GM12801 (cell line): ENCODE data around the gene KIF12.

Experiments used
- CTCF ChIP-seq: IDR thresholded peaks from one replicate; pipeline ENCODE4 v1.5.1; 2011; ENCODE audit warnings: control low read depth; ENCODE audit not compliant: insufficient read length; ENCODE audit errors: extremely low read depth

KIF12 gene

GRCh38 chr9:114107286-114108001, 8.4 kb upstream of the KIF12 start:
- no peak for TF ChIP-seq CTCF

GRCh38 chr9:114105236-114105635, 6.1 kb upstream of the KIF12 start:
- no peak for TF ChIP-seq CTCF

GRCh38 chr9:114102484-114102883, 3.4 kb upstream of the KIF12 start:
- no peak for TF ChIP-seq CTCF

DNA sequence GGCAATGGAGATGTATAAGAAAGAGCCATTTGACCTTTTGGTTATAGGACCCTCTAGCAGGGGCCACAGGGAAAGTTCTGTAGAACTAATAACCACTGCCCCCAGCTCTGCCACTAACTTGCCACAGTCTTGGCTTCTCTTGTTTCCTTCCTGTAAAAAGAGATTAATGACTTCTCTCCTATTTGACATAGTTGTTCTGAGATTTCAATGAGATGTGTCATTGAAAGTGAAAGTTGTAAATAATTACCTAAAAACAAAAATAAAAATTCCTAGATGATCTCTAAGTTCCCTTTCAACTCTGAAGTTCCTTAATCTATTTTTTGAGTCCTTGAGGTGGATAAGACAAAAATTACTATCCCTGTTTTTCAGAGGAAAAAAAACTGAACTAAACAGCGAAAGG, 1.4 kb upstream of the KIF12 start:
- no peak for TF ChIP-seq CTCF

DNA sequence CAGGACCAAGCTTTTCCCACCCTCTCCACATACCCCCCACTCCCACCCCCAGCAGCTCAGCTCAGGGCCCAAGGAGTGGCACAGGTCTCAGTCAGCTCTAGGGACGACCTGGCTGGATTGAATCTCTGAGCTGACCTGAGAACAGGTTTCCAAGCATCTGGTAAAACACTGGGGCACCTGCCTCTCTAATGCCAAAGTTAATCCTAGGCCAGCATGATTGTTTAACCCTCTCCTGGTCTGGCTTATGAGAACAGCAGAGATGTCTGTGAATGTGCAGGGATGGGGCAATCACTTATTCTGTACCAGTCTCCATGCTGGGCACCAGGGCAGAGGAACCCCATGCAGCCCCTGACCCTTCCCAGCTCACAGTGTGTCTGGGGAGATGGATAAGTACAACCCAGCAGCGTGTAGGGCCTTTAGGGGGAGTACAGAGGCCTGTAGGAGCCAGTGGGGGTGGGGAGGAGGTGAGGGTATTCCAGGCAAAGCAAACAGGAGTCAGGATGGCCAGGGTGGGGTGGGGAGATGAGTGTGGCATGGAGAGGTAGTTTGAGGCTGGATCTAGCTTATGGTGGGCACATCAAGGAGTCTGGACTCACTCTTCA, 678 bp upstream of the KIF12 start:
- TF ChIP-seq CTCF: no peak

- no peak for TF ChIP-seq CTCF
These were observed 814 bp downstream of the KIF12 start for GRCh38 chr9:114098021-114098935.

- no peak for TF ChIP-seq CTCF
These were observed 1.5 kb downstream of the KIF12 start for GRCh38 chr9:114097613-114098020.
